Activated CD8-positive, alpha-beta T cell treated with anti-CD3 and anti-CD28 coated beads for 36 hours (primary cell): Measurements from ENCODE around the gene PITPNC1. TPM values are rescaled to one million over a fixed set of nuclear protein-coding genes. Genes with fewer than 3 reads are reported as not detected.

Experiments used
- ATAC-seq: fragments of 200-7000 bp; cut with Tn5 transposase; one replicate; pipeline ENCODE4 v1.10.0; 2021; ENCODE audit warnings: mild to moderate bottlenecking, moderate library complexity
- CTCF ChIA-PET: fragments of 350-600 bp; sonication (Branson Sonifier 250); formaldehyde crosslinking; loops from one replicate; lab custom pipeline; 2021; ENCODE audit warnings: antibody characterized with exemption; lab: Charles Lee
- POLR2A ChIA-PET: fragments of 350-600 bp; sonication (Branson Sonifier 250); formaldehyde crosslinking; loops from one replicate; lab custom pipeline; 2021; ENCODE audit warnings: antibody characterized with exemption; lab: Charles Lee
- DNase-seq: peaks from one replicate; pipeline ENCODE4 v3.0.0-alpha.2; 2020
- H3K27ac Mint-ChIP-seq: one replicate; pipeline ENCODE4 v1.8.0; 2021; ENCODE audit warnings: mild to moderate bottlenecking, mixed read lengths
- H3K27me3 Mint-ChIP-seq: one replicate; pipeline ENCODE4 v1.8.0; 2021; ENCODE audit warnings: mixed read lengths
- H3K36me3 Mint-ChIP-seq: one replicate; pipeline ENCODE4 v1.8.0; 2021; ENCODE audit warnings: low read depth, mixed read lengths
- H3K4me1 Mint-ChIP-seq: one replicate; pipeline ENCODE4 v1.8.0; 2021; ENCODE audit warnings: low read depth, mixed read lengths
- H3K4me3 Mint-ChIP-seq: one replicate; pipeline ENCODE4 v1.8.0; 2021; ENCODE audit warnings: mild to moderate bottlenecking, moderate library complexity, mixed read lengths
- H3K9me3 Mint-ChIP-seq: one replicate; pipeline ENCODE4 v1.8.0; 2021; ENCODE audit warnings: mixed read lengths
- intact Hi-C: fragments of 100-400 bp; cut with micrococcal nuclease; formaldehyde crosslinking; loops from one replicate; pipeline ENCODE4 v1.10.0; 2022
- total RNA-seq, 2 experiments: library from RNA; stranded (reverse); gene quantifications; one replicate each; pipeline ENCODE4 v1.2.3, GENCODE V29; 2021
- TF ChIP-seq, protein P1 (sequence below): fragments of 200-600 bp; IDR thresholded peaks from one replicate; pipeline ENCODE4 v1.8.0; 2022; ENCODE audit warnings: antibody characterized with exemption, mild to moderate bottlenecking

Gene PITPNC1
- total RNA-seq, 2 experiments from 2014 or later, result 51.8 to 56.3 TPM

DNA sequence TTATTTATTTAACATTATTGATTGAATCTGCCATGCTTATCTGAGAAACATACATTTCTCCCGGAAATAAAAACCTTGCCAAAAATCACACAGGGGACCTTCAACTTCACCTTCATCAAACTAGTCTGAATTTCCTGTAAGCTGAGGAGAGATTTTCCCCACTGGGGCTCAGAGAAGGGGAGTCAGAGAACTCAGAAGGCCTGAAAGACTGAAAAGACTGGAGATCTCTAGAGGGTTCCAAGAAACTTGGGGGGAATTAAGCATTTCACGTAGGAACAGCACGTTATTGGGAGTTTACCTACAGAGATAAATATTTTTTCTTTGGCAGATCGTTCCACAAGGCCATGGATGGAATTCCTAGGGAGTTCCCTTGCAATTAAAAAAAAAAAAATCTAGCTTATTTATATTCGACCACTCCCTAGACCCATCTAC lies 340.1 kb downstream of the PITPNC1 start:
- CTCF ChIA-PET, result interaction anchor here (0.6 to 2.0 kb wide), 6 partner anchors 15 to 345 kb away, joined by 3 to 8 read pairs (median 4); no protein-coding TSS in a partner anchor
- TF ChIP-seq, protein P1, sequence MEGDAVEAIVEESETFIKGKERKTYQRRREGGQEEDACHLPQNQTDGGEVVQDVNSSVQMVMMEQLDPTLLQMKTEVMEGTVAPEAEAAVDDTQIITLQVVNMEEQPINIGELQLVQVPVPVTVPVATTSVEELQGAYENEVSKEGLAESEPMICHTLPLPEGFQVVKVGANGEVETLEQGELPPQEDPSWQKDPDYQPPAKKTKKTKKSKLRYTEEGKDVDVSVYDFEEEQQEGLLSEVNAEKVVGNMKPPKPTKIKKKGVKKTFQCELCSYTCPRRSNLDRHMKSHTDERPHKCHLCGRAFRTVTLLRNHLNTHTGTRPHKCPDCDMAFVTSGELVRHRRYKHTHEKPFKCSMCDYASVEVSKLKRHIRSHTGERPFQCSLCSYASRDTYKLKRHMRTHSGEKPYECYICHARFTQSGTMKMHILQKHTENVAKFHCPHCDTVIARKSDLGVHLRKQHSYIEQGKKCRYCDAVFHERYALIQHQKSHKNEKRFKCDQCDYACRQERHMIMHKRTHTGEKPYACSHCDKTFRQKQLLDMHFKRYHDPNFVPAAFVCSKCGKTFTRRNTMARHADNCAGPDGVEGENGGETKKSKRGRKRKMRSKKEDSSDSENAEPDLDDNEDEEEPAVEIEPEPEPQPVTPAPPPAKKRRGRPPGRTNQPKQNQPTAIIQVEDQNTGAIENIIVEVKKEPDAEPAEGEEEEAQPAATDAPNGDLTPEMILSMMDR, result no peak
- ATAC-seq (no peak), DNase-seq (no peak)
- H3K36me3 Mint-ChIP-seq, result peaks cover 22% of the 10 kb centered on the region
- peaks cover 19% of the 10 kb centered on the region for H3K4me1 Mint-ChIP-seq
- peak overlapping the region; percentile 87 for H3K4me3 Mint-ChIP-seq
- H3K27me3 Mint-ChIP-seq, result peaks cover 1% of the 10 kb centered on the region
- POLR2A ChIA-PET, result interaction anchor here (0.5 to 3.1 kb wide), 17 partner anchors 9 to 406 kb away, joined by 3 to 14 read pairs (median 5); partner anchors contain the start of genes BPTF and PITPNC1
- H3K27ac Mint-ChIP-seq, result peak overlapping the region; percentile 99
- intact Hi-C loops, result no loop called here
- no peaks in the 10 kb centered on the region for H3K9me3 Mint-ChIP-seq

DNA sequence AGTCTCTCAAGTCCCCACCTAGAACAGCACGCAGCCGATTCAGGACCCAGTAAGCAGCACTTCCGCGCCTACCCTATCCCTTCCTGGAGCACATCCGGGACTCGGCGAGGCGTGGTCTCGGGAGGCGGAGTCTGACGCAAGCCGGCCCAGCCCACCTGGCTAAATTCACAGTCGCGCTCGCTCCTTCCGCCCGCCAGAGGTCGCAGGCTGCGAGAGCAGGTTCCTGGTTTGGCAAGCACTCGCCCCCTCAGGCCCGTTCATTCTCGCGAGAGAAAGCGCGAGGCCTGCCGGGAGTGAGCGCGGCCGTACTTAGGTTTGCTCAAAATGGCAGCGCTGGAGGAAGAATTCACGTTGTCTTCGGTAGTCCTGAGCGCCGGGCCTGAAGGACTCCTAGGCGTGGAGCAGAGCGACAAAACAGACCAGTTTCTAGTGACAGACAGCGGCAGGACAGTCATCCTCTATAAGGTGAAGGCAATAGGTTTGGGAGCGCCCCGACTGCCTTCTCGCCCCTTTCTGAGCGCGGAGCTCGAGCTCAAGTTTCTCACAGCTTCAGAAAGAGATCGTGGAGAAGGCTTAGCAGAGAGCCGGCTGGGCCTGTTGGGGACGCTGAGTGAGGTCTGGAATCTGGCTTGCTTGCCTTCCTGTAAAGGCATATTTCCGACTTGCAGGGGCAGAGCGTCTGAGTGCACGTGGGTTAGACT lies 340.7 kb downstream of the PITPNC1 start, which contains the start of gene NOL11:
TSS of gene NOL11 (plus strand) at position 313 of the 701 bp plus-strand sequence. CDS start at position 325, 12 bp downstream.
- intact Hi-C loops, result no loop called here
- DNase-seq, result peak; percentile 100
- H3K4me1 Mint-ChIP-seq, result peaks cover 19% of the 10 kb centered on the region
- CTCF ChIA-PET, result interaction anchor here (0.6 to 2.0 kb wide), 12 partner anchors 11 to 346 kb away, joined by 3 to 8 read pairs (median 3); no protein-coding TSS in a partner anchor
- TF ChIP-seq, protein P1, result peak; percentile 87
- H3K4me3 Mint-ChIP-seq, result peak within 1 kb of the TSS; percentile 87
- POLR2A ChIA-PET, result interaction anchor here (0.5 to 3.1 kb wide), 24 partner anchors 9 to 406 kb away, joined by 3 to 14 read pairs (median 4); partner anchors contain the start of genes BPTF and PITPNC1
- ATAC-seq, result peak; percentile 97
- H3K27ac Mint-ChIP-seq, result peak within 1 kb of the TSS; percentile 99
- H3K36me3 Mint-ChIP-seq, result peaks cover 24% of the 10 kb centered on the region
- peaks cover 1% of the 10 kb centered on the region for H3K27me3 Mint-ChIP-seq
- H3K9me3 Mint-ChIP-seq, result no peaks in the 10 kb centered on the region

DNA sequence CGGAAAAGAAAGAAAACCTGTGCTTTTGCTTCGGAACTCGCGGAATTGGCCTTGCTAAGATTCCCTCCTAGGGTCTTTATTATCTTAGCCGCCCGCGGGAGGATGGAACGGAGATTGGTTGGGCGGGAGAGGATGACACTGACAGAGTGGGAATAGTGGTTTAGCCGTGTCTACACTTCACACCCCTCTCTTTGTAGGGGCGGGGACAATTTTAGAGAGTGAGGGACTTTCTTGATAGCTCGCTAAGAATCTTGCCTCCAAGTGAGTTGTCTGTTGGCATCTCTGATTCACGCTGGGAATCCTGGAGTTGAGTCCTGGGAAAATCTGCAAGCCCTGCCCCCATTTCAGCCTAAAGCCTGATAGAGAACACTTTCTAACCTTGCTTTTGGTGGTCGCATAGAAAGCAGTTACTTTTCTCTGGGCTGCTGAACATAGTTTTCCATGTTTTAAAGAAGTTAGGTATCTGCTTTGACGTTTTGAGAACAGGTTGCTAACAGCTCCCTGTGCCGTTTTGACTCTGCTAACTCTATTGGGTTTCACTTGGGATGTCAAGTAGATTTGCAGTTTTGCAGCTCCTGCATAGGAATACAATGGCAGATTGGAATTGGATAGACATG lies 341.4 kb downstream of the PITPNC1 start:
- intact Hi-C loops, result no loop called here
- H3K27me3 Mint-ChIP-seq, result no peaks in the 10 kb centered on the region

DNA sequence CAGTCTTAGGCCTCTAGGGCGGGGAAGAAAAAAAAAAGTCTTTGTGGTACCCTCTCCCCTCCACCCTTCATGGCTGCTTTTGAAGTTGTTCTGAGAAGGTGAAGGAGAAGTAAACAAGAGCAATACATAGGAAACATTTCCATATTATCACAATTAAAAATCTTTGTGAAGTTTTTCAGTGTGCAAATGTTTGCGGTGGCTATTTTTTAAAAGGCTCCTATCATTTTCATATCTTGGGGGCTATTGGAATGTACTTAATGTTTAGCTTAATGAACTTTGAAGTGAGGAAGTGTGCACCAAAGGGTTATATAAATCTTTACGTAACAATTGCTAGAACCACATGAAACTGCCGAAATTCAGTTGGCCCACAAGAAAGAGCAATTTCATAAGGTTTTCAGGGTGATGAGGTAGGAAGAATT lies 348.3 kb downstream of the PITPNC1 start:
- intact Hi-C loops, result no loop called here
- ChIA-PET POLR2A (interaction anchor here (0.9 kb wide), 1 partner anchor 14 kb away, joined by 4 read pairs; no protein-coding TSS in a partner anchor), CTCF (interaction anchor here (1.0 kb wide), 1 partner anchor 11 kb away, joined by 3 read pairs; no protein-coding TSS in a partner anchor)
- H3K27ac Mint-ChIP-seq, result peak overlapping the region; percentile 79
- H3K27me3 Mint-ChIP-seq, result no peaks in the 10 kb centered on the region
- peaks cover 70% of the 10 kb centered on the region for H3K36me3 Mint-ChIP-seq
- no peak for DNase-seq
- H3K9me3 Mint-ChIP-seq, result no peaks in the 10 kb centered on the region
- TF ChIP-seq, protein P1, result no peak
- ATAC-seq, result no peak
- peaks cover 29% of the 10 kb centered on the region for H3K4me1 Mint-ChIP-seq
- H3K4me3 Mint-ChIP-seq, result no peak overlapping the region

More for the DNA sequence above, 341.4 kb downstream of the PITPNC1 start:
- Mint-ChIP-seq H3K4me3 (peak overlapping the region; percentile 87), H3K36me3 (peaks cover 24% of the 10 kb centered on the region), H3K27ac (peak overlapping the region; percentile 99), H3K9me3 (no peaks in the 10 kb centered on the region), H3K4me1 (peaks cover 19% of the 10 kb centered on the region)
- ATAC-seq, result peak; percentile 3
- ChIA-PET POLR2A (interaction anchor here (0.7 to 3.1 kb wide), 16 partner anchors 9 to 365 kb away, joined by 3 to 14 read pairs (median 6); partner anchors contain the start of gene BPTF), CTCF (interaction anchor here (0.9 to 2.0 kb wide), 8 partner anchors 11 to 331 kb away, joined by 3 to 8 read pairs (median 3); no protein-coding TSS in a partner anchor)
- DNase-seq, result peak; percentile 43
- TF ChIP-seq, protein P1, result no peak
